Sciatic nerve (tissue), 2 donors: ENCODE measurements around the gene OTOF. TPM values are rescaled to one million over a fixed set of nuclear protein-coding genes. Genes with fewer than 3 reads are reported as not detected.
"Not testable (repeated sequence)": the region's sequence is repeated elsewhere in the genome, so short reads cannot be mapped to it uniquely, and the experiment has no call there.

Experiments used
- ATAC-seq: fragments of 200-7000 bp; cut with Tn5 transposase; one replicate; pipeline ENCODE4 v1.9.1; 2020; ENCODE audit warnings: mild to moderate bottlenecking, moderate library complexity
- DNase-seq: peaks from one replicate; pipeline ENCODE4 v3.0.0-alpha.2; 2020; ENCODE audit warnings: low spot score
- intact Hi-C: fragments of 100-400 bp; cut with DNase I; formaldehyde crosslinking; loops from one replicate; pipeline ENCODE4 v1.14.2; 2022
- total RNA-seq: library from RNA; stranded (reverse); fragmentation: NEBNext Ultra II Directional; extraction: Animal tissue kit (Norgen Biotek cat#: 25700); gene quantifications from one replicate; pipeline ENCODE4 v1.2.1, GENCODE V29; 2021
- donor health status: DM: no; HTN: no; CAD: no.
- donor health status: DM: no; HTN: no; CAD: no.

The OTOF gene
- total RNA-seq, 1 donor from 2014 or later, result 0.13 TPM

DNA sequence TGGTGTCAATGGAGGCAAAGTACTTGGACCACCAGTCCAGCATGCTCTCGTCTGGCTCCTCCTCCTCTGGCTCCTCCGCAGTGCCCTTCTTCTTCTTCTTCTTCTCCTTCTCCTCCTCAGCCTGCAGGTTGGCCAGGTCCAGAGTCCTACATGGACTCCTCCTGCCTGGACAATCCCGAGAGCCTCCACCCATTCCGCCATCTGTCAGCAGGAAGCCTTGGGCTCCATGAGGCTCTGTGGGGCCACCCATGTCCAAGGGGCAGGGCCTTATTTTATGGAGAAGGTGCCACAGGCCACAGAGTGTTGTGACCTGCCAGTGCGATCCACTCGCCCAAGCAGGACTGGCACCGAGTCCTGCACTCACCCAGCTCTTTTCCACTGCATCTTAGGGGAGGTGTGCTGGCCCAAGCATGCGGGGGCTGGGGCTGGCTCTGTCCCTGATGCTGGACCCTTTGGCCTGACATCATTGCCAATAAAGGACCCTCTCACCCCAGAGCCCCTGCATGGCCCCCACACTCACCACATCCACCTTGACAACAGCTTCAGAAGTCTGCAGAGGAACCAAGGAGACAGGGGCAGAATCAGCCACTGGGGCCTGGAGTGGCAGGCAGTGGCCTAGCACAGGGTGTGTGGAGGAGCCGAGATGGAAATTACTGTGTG, 7.2 kb downstream of the OTOF start:
- intact Hi-C loops, result no loop called here
- ATAC-seq (no peak), DNase-seq (no peak)

GRCh38 chr2:26469955-26470354, 8.0 kb downstream of the OTOF start:
- intact Hi-C loops, result loop anchor here (10.0 kb wide), 1 partner anchor 115 kb away; no protein-coding TSS in a partner anchor
- no peak for DNase-seq
- ATAC-seq, result no peak

DNA sequence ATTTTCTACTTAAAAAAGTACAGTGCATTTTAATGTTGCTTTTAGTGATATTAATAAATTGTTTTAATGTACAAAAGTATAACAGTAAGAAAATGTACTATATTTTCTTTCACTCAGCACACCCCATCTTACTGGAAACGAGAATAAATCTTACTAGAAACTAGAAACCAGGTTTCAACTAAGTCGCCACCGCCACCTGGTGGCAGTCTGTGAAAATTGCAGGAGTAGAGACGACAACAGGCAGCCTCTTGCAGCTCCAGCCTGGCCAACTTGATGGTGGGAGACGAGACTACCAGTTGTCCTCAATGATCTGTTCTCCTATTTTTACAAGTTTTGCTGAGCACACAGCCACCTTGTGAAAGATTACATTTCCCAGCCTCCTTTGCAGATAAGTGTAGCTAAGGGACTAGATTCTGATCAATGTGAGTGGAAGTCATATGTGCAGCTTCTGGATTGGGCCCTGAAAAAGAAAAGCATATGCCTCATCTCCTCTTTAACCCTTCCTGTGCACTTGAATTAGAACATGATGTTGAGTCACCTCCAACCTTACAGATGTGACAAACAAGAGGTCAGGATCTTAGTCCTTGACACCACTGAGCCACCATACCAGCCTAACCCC, 8.7 kb downstream of the OTOF start:
- DNase-seq (no peak), ATAC-seq (no peak)
- intact Hi-C loops, result loop anchor here (10.0 kb wide), 1 partner anchor 114 kb away; no protein-coding TSS in a partner anchor

- not testable (repeated sequence) for ATAC-seq, DNase-seq
- intact Hi-C loops, result loop anchor here (10.0 kb wide), 1 partner anchor 114 kb away; no protein-coding TSS in a partner anchor
Observed at GRCh38 chr2:26468544-26468943, 9.4 kb downstream of the OTOF start.

DNA sequence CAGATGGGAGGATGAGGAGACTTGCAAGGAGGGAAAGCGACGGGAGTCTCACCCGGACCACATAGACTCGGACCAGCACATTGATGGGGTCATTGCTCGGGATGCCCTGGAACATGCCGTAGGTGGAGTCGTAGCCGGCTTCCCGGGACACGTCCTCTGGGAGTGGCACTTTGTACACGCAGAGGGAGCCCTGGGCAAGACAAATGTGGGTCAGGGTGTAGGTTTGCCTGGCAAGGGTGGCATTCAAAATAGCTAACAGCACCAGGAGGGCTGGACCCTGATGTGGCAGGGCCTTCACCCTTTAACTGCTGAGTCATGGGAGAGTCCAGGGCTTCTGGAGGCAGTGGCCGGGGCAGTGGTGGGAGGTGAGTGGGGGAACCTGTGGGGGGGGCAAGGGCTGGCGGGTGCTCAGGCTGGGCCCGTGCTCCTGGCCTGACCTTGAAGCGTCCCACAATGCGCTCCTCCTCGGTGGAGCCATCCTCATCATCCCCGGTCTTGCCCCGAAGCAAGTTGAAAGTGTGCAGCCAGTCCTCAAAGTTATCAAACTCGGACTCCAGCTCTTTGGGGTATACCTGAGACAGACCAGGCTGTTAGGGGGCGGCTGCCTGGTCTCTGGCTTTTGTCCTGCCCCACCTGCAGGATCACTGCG, 11.1 kb downstream of the OTOF start:
- ATAC-seq (no peak), DNase-seq (no peak)
- intact Hi-C loops, result loop anchor here (10.0 kb wide), 1 partner anchor 112 kb away; no protein-coding TSS in a partner anchor

- intact Hi-C loops, result loop anchor here (10.0 kb wide), 1 partner anchor 111 kb away; no protein-coding TSS in a partner anchor
- DNase-seq, result peak; percentile 34
- no peak for ATAC-seq
Observed at GRCh38 chr2:26465981-26466471, 11.9 kb downstream of the OTOF start.

- DNase-seq (peak; percentile 56), ATAC-seq (no peak)
- intact Hi-C loops, result loop anchor here (10.0 kb wide), 1 partner anchor 111 kb away; no protein-coding TSS in a partner anchor
Observed at GRCh38 chr2:26465266-26465925, 12.5 kb downstream of the OTOF start.

GRCh38 chr2:26464390-26465265, 13.3 kb downstream of the OTOF start:
- ATAC-seq, result no peak
- intact Hi-C loops, result loop anchor here (10.0 kb wide), 1 partner anchor 110 kb away; no protein-coding TSS in a partner anchor
- peak; percentile 41 for DNase-seq

GRCh38 chr2:26463244-26464192, 14.4 kb downstream of the OTOF start:
- ATAC-seq (peak; percentile 39), DNase-seq (peak; percentile 58)
- intact Hi-C loops, result loop anchor here (10.0 kb wide), 1 partner anchor 109 kb away; no protein-coding TSS in a partner anchor

DNA sequence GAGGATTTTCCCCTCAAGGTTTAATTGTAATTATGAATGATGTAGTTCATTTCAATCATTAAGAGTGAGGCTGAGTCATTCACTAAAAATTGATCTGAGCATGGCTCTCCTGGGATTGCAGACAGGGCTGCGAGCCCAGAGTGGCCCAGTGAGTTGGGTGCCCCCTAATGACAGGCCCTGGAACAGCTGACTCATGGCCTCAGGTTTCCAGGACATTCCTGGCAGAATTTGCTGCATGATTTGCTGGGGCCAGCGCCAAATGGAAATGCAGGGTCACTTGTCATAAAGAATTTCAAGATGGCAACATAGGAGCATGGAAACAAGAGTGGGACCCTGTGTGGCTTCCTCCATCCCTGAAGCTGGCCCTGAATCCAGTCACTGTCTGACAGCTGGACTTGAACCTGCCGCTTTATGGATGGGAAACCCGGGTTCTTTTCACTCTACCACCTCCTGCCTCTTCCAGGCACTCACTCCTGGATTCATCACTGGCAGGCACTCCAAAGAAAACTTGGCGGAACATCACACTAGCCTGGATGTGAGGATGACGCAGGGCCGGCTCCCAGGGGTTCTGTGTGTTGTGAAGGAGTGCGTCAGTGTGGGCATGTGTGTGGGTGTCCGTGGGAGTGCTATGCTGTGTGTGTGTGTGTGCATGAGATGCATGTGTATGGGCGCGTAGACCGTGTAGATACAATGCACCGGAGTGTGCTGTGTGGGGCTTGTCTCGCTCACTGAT, 15.2 kb downstream of the OTOF start:
- peak; percentile 69 for DNase-seq
- intact Hi-C loops, result loop anchor here (10.0 kb wide), 1 partner anchor 108 kb away; no protein-coding TSS in a partner anchor
- ATAC-seq, result peak; percentile 88

- ATAC-seq, result no peak
- peak; percentile 50 for DNase-seq
- intact Hi-C loops, result loop anchor here (10.0 kb wide), 1 partner anchor 107 kb away; no protein-coding TSS in a partner anchor
Observed at GRCh38 chr2:26462100-26462499, 15.8 kb downstream of the OTOF start.

DNA sequence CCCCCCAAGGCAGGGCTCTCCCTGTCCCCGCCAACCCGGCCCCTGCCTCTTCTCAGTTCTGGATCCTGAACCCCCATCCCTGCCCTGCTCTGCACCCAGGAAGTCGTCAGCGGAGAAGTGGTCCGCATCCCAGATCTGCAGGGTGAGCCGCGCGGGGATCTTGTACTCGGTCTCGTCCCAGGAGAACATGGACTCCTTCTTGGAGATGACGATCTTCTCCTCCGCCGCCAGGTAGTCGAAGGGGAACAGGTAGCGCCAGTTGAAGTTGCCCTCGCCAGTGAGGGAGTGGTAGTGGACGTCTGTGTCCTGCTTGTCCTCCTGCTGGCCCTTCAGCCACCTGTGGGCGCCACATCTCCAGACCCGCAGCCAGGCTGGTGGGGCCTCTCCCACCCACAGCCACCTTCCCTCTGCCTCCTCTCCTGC, 16.3 kb downstream of the OTOF start:
- intact Hi-C loops, result loop anchor here (10.0 kb wide), 1 partner anchor 107 kb away; no protein-coding TSS in a partner anchor
- ATAC-seq (no peak), DNase-seq (peak; percentile 49)

GRCh38 chr2:26460613-26461031, 17.3 kb downstream of the OTOF start:
- intact Hi-C loops, result loop anchor here (10.0 kb wide), 1 partner anchor 106 kb away; no protein-coding TSS in a partner anchor
- DNase-seq, result peak; percentile 47
- no peak for ATAC-seq

GRCh38 chr2:26459991-26460612, 17.8 kb downstream of the OTOF start:
- DNase-seq (peak; percentile 46), ATAC-seq (no peak)
- intact Hi-C loops, result loop anchor here (10.0 kb wide), 1 partner anchor 105 kb away; no protein-coding TSS in a partner anchor

DNA sequence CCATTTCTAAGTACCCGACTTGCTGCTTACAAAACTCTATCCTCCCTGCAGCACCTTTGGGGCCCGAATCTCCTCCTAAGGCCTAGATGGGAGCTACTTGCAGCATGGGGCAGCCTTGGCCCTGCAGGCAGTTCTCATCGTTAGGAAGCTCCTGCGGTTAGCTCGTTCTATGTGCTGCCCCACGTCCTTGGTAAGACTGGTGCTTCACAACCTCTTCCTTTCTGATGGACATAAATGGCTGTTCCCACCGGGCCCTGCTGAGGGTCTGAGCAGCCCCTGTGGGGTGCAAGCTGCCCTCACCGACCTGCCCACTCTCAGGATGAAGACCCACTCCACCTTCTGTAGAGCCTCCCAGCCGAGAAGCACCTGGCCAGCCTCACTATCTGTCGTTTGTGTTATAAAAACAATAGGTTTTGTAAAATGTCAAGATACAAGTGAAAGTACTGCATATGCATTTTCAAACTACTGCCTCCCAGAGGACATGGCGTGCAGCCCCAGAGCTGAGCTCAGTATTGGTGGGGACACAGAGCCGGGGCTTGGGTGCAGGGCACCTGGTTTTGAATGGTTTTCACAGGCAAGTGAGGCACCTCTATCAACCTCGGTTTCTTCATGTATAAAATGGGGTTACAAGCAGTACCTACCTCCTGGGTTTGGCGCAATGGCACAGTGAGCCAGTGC, 19.4 kb downstream of the OTOF start:
- intact Hi-C loops, result no loop called here
- peak; percentile 28 for DNase-seq
- no peak for ATAC-seq
